Measurements from ENCODE around the gene IKZF1. TPM values are rescaled to one million over a fixed set of nuclear protein-coding genes. Genes with fewer than 3 reads are reported as not detected.

Gene IKZF1
- total and polyA plus RNA-seq, 2 donors (not counting 1 experiment from before 2014, with no cell fraction given) = 0.01 TPM; not detected in 1

GRCh38 chr7:50321487-50322067 lies 17.1 kb downstream of the IKZF1 start:
- Histone ChIP-seq H3K4me3 (replicated peaks in 1 of 4; ENCODE audit: control extremely low read depth in 1 of 4, insufficient read depth in 1 of 4, low read depth in 3 of 4, low read length in 4 of 4) (no peak overlapping the region), H3K4me1 (ENCODE audit: control insufficient read depth, extremely low read depth, insufficient read depth, low read length) (no peaks in the 10 kb centered on the region), H3K36me3 (ENCODE audit: control insufficient read depth, insufficient read depth, low read length) (no peaks in the 10 kb centered on the region), H3K9me3 (ENCODE audit: control insufficient read depth, insufficient read depth, low read depth, low read length) (no peaks in the 10 kb centered on the region), H3K27me3 (ENCODE audit: control insufficient read depth, insufficient read depth, low read length) (no peaks in the 10 kb centered on the region), H3K4me2 (ENCODE audit: extremely low read depth, insufficient read depth, low read length) (no peak overlapping the region), H4K20me1 (ENCODE audit: control insufficient read depth, extremely low read depth, insufficient read depth, low read length) (no peaks in the 10 kb centered on the region), H2AFZ (ENCODE audit: low read length) (no peak overlapping the region), H3K9ac (ENCODE audit: insufficient read depth, low read length) (no peak overlapping the region), H3K27ac (ENCODE audit: insufficient read depth, low read length) (no peak overlapping the region), H3K79me2 (ENCODE audit: control insufficient read depth, insufficient read depth, low read length) (no peaks in the 10 kb centered on the region)
- no peak for DNase-seq (ENCODE audit: low read depth in 2 of 2)
- TF ChIP-seq, protein P1, sequence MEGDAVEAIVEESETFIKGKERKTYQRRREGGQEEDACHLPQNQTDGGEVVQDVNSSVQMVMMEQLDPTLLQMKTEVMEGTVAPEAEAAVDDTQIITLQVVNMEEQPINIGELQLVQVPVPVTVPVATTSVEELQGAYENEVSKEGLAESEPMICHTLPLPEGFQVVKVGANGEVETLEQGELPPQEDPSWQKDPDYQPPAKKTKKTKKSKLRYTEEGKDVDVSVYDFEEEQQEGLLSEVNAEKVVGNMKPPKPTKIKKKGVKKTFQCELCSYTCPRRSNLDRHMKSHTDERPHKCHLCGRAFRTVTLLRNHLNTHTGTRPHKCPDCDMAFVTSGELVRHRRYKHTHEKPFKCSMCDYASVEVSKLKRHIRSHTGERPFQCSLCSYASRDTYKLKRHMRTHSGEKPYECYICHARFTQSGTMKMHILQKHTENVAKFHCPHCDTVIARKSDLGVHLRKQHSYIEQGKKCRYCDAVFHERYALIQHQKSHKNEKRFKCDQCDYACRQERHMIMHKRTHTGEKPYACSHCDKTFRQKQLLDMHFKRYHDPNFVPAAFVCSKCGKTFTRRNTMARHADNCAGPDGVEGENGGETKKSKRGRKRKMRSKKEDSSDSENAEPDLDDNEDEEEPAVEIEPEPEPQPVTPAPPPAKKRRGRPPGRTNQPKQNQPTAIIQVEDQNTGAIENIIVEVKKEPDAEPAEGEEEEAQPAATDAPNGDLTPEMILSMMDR (conservative IDR thresholded peaks at IDR 0.05 in 1 of 2, IDR thresholded peaks at IDR 0.05 in 1 of 2; ENCODE audit: low read depth in 1 of 2, low read length in 2 of 2) = no peak
- TF ChIP-seq EZH2 (IDR thresholded peaks at IDR 0.05; ENCODE audit: low read length, missing control alignments) = no peak

- no peak overlapping the region for H3K27ac ChIP-seq (ENCODE audit: insufficient read depth, low read length)
- no peaks in the 10 kb centered on the region for H3K27me3 ChIP-seq (ENCODE audit: control insufficient read depth, insufficient read depth, low read length)
- H3K4me3 ChIP-seq (replicated peaks in 1 of 4; ENCODE audit: control extremely low read depth in 1 of 4, insufficient read depth in 1 of 4, low read depth in 3 of 4, low read length in 4 of 4) = no peak overlapping the region
- no peak overlapping the region for H2AFZ ChIP-seq (ENCODE audit: low read length)
- no peaks in the 10 kb centered on the region for H3K79me2 ChIP-seq (ENCODE audit: control insufficient read depth, insufficient read depth, low read length)
- no peaks in the 10 kb centered on the region for H3K9me3 ChIP-seq (ENCODE audit: control insufficient read depth, insufficient read depth, low read depth, low read length)
- H3K4me2 ChIP-seq (ENCODE audit: extremely low read depth, insufficient read depth, low read length) = no peak overlapping the region
- H4K20me1 ChIP-seq (ENCODE audit: control insufficient read depth, extremely low read depth, insufficient read depth, low read length) = no peaks in the 10 kb centered on the region
- TF ChIP-seq, protein P1 (conservative IDR thresholded peaks at IDR 0.05 in 1 of 2, IDR thresholded peaks at IDR 0.05 in 1 of 2; ENCODE audit: low read depth in 1 of 2, low read length in 2 of 2) = no peak
- TF ChIP-seq EZH2 (IDR thresholded peaks at IDR 0.05; ENCODE audit: low read length, missing control alignments) = no peak
- no peaks in the 10 kb centered on the region for H3K36me3 ChIP-seq (ENCODE audit: control insufficient read depth, insufficient read depth, low read length)
- no peak for DNase-seq (ENCODE audit: low read depth in 2 of 2)
- no peak overlapping the region for H3K9ac ChIP-seq (ENCODE audit: insufficient read depth, low read length)
- no peaks in the 10 kb centered on the region for H3K4me1 ChIP-seq (ENCODE audit: control insufficient read depth, extremely low read depth, insufficient read depth, low read length)
These were observed 19.6 kb downstream of the IKZF1 start for GRCh38 chr7:50324113-50324512.

DNA sequence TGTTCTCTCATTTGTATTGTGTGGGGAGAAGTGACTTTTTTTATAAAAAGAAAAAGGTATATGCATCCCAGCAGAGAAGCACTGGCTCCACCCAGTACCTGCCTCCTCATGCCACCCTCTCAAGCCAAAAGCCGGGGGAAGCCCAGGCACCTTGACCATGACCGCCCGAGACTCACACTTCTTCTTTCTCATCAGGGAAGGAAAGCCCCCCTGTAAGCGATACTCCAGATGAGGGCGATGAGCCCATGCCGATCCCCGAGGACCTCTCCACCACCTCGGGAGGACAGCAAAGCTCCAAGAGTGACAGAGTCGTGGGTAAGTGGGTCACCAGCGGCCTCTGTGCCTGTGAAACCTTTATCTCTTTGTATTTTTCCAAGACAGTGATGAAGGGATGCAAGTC lies 22.9 kb downstream of the IKZF1 start:
- no peak overlapping the region for H3K9ac ChIP-seq (ENCODE audit: insufficient read depth, low read length)
- H3K36me3 ChIP-seq (ENCODE audit: control insufficient read depth, insufficient read depth, low read length) = no peaks in the 10 kb centered on the region
- H3K9me3 ChIP-seq (ENCODE audit: control insufficient read depth, insufficient read depth, low read depth, low read length) = no peaks in the 10 kb centered on the region
- H3K79me2 ChIP-seq (ENCODE audit: control insufficient read depth, insufficient read depth, low read length) = no peaks in the 10 kb centered on the region
- H3K27me3 ChIP-seq (ENCODE audit: control insufficient read depth, insufficient read depth, low read length) = no peaks in the 10 kb centered on the region
- H3K27ac ChIP-seq (ENCODE audit: insufficient read depth, low read length) = no peak overlapping the region
- H3K4me2 ChIP-seq (ENCODE audit: extremely low read depth, insufficient read depth, low read length) = no peak overlapping the region
- H2AFZ ChIP-seq (ENCODE audit: low read length) = no peak overlapping the region
- no peak for TF ChIP-seq EZH2 (IDR thresholded peaks at IDR 0.05; ENCODE audit: low read length, missing control alignments)
- TF ChIP-seq, protein P1 (conservative IDR thresholded peaks at IDR 0.05 in 1 of 2, IDR thresholded peaks at IDR 0.05 in 1 of 2; ENCODE audit: low read depth in 1 of 2, low read length in 2 of 2) = no peak
- DNase-seq (ENCODE audit: low read depth in 2 of 2) = no peak
- no peaks in the 10 kb centered on the region for H4K20me1 ChIP-seq (ENCODE audit: control insufficient read depth, extremely low read depth, insufficient read depth, low read length)
- no peaks in the 10 kb centered on the region for H3K4me1 ChIP-seq (ENCODE audit: control insufficient read depth, extremely low read depth, insufficient read depth, low read length)
- no peak overlapping the region for H3K4me3 ChIP-seq (replicated peaks in 1 of 4; ENCODE audit: control extremely low read depth in 1 of 4, insufficient read depth in 1 of 4, low read depth in 3 of 4, low read length in 4 of 4)
